ENCODE measurements around the gene FOSL2. TPM values are rescaled to one million over a fixed set of nuclear protein-coding genes. Genes with fewer than 3 reads are reported as not detected.

The FOSL2 gene
- total and polyA plus RNA-seq, 2 experiments from 2014 or later, result 0.60 to 4.3 TPM

DNA sequence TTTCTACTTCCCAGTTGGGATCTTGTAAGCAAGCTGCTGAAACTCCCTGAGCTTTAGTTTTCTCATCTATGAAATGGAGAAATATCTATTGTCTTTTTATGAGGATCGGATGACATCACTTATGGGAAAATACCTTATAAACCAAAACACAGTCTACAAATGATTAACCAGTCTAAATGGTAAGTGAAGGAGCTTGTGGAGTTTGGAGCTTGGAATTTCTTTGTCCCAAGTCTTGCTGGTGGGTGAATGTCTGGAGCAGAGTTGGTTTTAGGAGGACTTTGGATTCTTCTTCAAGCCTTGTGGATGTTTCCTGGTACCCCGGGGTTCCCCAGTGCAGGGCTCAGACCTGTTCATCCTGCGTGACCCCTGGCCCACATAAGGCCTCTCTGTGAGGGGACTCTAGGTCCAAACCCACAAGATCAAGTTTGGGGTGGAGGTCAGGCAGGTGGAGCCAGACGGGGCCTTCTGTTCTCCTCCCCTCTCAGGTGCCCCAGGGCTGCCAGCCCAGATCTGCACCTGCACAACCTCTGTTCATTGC, 43.2 kb downstream of the FOSL2 start (continued):
- no peak for TF ChIP-seq ZNF462 (CRISPR knock-in tag; IDR thresholded peaks at IDR 0.05)
- no peak for TF ChIP-seq POLR2AphosphoS5 (IDR thresholded peaks at IDR 0.05; ENCODE audit: low read depth)
- no peak for TF ChIP-seq EZH2phosphoT487 (IDR thresholded peaks at IDR 0.05; ENCODE audit: unreplicated experiment)
- no peak for TF ChIP-seq JUNB (IDR thresholded peaks at IDR 0.05; ENCODE audit: unreplicated experiment)
- TF ChIP-seq ETS1 (IDR thresholded peaks at IDR 0.05), result no peak
- TF ChIP-seq STAT1 (IDR thresholded peaks at IDR 0.05; ENCODE audit: unreplicated experiment), result no peak
- TF ChIP-seq EZH2 (IDR thresholded peaks at IDR 0.05; ENCODE audit: low read depth, unreplicated experiment), result no peak
- TF ChIP-seq ZNF331 (CRISPR knock-in tag; IDR thresholded peaks at IDR 0.05; ENCODE audit: low read depth), result no peak
- TF ChIP-seq NANOG (IDR thresholded peaks at IDR 0.05; ENCODE audit: borderline replicate concordance), result no peak
- TF ChIP-seq, protein P1, sequence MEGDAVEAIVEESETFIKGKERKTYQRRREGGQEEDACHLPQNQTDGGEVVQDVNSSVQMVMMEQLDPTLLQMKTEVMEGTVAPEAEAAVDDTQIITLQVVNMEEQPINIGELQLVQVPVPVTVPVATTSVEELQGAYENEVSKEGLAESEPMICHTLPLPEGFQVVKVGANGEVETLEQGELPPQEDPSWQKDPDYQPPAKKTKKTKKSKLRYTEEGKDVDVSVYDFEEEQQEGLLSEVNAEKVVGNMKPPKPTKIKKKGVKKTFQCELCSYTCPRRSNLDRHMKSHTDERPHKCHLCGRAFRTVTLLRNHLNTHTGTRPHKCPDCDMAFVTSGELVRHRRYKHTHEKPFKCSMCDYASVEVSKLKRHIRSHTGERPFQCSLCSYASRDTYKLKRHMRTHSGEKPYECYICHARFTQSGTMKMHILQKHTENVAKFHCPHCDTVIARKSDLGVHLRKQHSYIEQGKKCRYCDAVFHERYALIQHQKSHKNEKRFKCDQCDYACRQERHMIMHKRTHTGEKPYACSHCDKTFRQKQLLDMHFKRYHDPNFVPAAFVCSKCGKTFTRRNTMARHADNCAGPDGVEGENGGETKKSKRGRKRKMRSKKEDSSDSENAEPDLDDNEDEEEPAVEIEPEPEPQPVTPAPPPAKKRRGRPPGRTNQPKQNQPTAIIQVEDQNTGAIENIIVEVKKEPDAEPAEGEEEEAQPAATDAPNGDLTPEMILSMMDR (conservative IDR thresholded peaks at IDR 0.05; ENCODE audit: low read depth in 2 of 2), result no peak
